Vagina (tissue), 2 donors: ENCODE measurements around the gene HSD3B1.

Experiments
- CTCF ChIP-seq, 3 experiments: fragments of 450-650 bp in 2 of 3; fragments of 200-600 bp in 1 of 3; sonication (generic) in 1 of 3; IDR thresholded peaks; one replicate each; pipeline ENCODE4 v1.5.1; 2017 to 2019; ENCODE audit warnings: antibody characterized with exemption in 3 of 3, mild to moderate bottlenecking in 2 of 3, moderate library complexity in 2 of 3
- POLR2A ChIP-seq, 2 donors: fragments of 450-650 bp; IDR thresholded peaks; one replicate each; pipeline ENCODE4 v1.6.1; 2017; ENCODE audit warnings: antibody characterized with exemption in 2 of 2, mild to moderate bottlenecking in 2 of 2, moderate library complexity in 2 of 2
- POLR2AphosphoS5 ChIP-seq, 2 donors: sonication (generic); formaldehyde crosslinking; IDR thresholded peaks; one replicate each; pipeline ENCODE4 v1.9.0; 2017; ENCODE audit warnings: antibody characterized with exemption in 2 of 2, mild to moderate bottlenecking in 2 of 2, low read depth in 1 of 2; ENCODE audit not compliant: insufficient read depth in 1 of 2

GRCh38 chr1:119554183-119554582, 47.2 kb downstream of the HSD3B1 start:
- TF ChIP-seq POLR2AphosphoS5 (IDR thresholded peaks at IDR 0.05; ENCODE audit: insufficient read depth in 1 of 2, low read depth in 1 of 2) (no peak), CTCF (IDR thresholded peaks at IDR 0.05) (no peak), POLR2A (IDR thresholded peaks at IDR 0.05) (no peak)
